SK-N-MC (cell line): ENCODE measurements around the gene CSMD2.

Source experiments
- DNase-seq: peaks from one replicate; pipeline ENCODE4 v3.0.0-alpha.2; 2011; ENCODE audit warnings: low read depth, low spot score
- H3K27ac ChIP-seq: fragments of 200-600 bp; sonication (generic); 2 replicates; pipeline ENCODE4 v1.5.1; 2016; ENCODE audit warnings: mixed run types
- H3K36me3 ChIP-seq: fragments of 200-600 bp; sonication (generic); 2 replicates; pipeline ENCODE4 v1.6.1; 2017; ENCODE audit warnings: antibody characterized with exemption, low read length, mixed read lengths; ENCODE audit not compliant: insufficient read depth
- H3K4me3 ChIP-seq: fragments of 200-600 bp; sonication (generic); 2 replicates; pipeline ENCODE4 v1.5.1; 2016
- H3K9ac ChIP-seq: fragments of 200-600 bp; sonication (generic); 2 replicates; pipeline ENCODE4 v1.8.0; 2017; ENCODE audit warnings: mixed run types, mixed read lengths; ENCODE audit not compliant: insufficient read length
- H3K9me3 ChIP-seq: fragments of 200-600 bp; sonication (generic); 2 replicates; pipeline ENCODE4 v1.6.1; 2017; ENCODE audit warnings: low read depth, mild to moderate bottlenecking, antibody characterized with exemption, low read length, moderate library complexity, mixed read lengths
- EZH2 ChIP-seq: fragments of 200-600 bp; sonication (generic); IDR thresholded peaks from one replicate; pipeline ENCODE4 v1.6.1; 2017; ENCODE audit warnings: antibody characterized with exemption
- FOXP2 ChIP-seq: optimal IDR thresholded peaks from 2 replicates; pipeline ENCODE3; 2011; ENCODE audit warnings: mild to moderate bottlenecking, moderate library complexity; ENCODE audit not compliant: insufficient read depth; ENCODE audit errors: extremely low read length, control extremely low read depth
- POLR2AphosphoS5 ChIP-seq: IDR thresholded peaks from 2 replicates; pipeline ENCODE4 v1.6.1; 2012; ENCODE audit warnings: mild to moderate bottlenecking, low read depth, low read length, borderline replicate concordance

Gene CSMD2

GRCh38 chr1:34162852-34163766 is 1.9 kb downstream of the CSMD2 start:
- H3K9me3 ChIP-seq = no peaks in the 10 kb centered on the region
- DNase-seq = no peak
- H3K9ac ChIP-seq = no peak overlapping the region
- no peak overlapping the region for H3K27ac ChIP-seq
- H3K36me3 ChIP-seq = no peaks in the 10 kb centered on the region
- H3K4me3 ChIP-seq = no peak overlapping the region
- no peak for TF ChIP-seq EZH2
- no peak for TF ChIP-seq POLR2AphosphoS5
- TF ChIP-seq FOXP2 = no peak

- Histone ChIP-seq H3K4me3 (no peak overlapping the region), H3K27ac (no peak overlapping the region), H3K9me3 (no peaks in the 10 kb centered on the region), H3K9ac (no peak overlapping the region), H3K36me3 (no peaks in the 10 kb centered on the region)
- no peak for TF ChIP-seq POLR2AphosphoS5
- no peak for TF ChIP-seq FOXP2
- TF ChIP-seq EZH2 = no peak
- DNase-seq = no peak
Observed at GRCh38 chr1:34156739-34157138, 8.3 kb downstream of the CSMD2 start.

- DNase-seq = no peak
- H3K9ac ChIP-seq = no peak overlapping the region
- H3K27ac ChIP-seq = no peak overlapping the region
- H3K36me3 ChIP-seq = no peaks in the 10 kb centered on the region
- TF ChIP-seq EZH2 = no peak
- TF ChIP-seq POLR2AphosphoS5 = no peak
- TF ChIP-seq FOXP2 = no peak
- H3K4me3 ChIP-seq = no peak overlapping the region
- H3K9me3 ChIP-seq = no peaks in the 10 kb centered on the region
Observed at GRCh38 chr1:34155860-34156259, 9.2 kb downstream of the CSMD2 start.

GRCh38 chr1:34153246-34153645 is 11.8 kb downstream of the CSMD2 start:
- no peak overlapping the region for H3K4me3 ChIP-seq
- no peak overlapping the region for H3K9ac ChIP-seq
- no peak for DNase-seq
- TF ChIP-seq FOXP2 (no peak), POLR2AphosphoS5 (no peak), EZH2 (no peak)
- no peaks in the 10 kb centered on the region for H3K9me3 ChIP-seq
- H3K36me3 ChIP-seq = no peaks in the 10 kb centered on the region
- H3K27ac ChIP-seq = no peak overlapping the region

GRCh38 chr1:34149501-34149900 is 15.5 kb downstream of the CSMD2 start:
- no peaks in the 10 kb centered on the region for H3K9me3 ChIP-seq
- H3K36me3 ChIP-seq = no peaks in the 10 kb centered on the region
- no peak overlapping the region for H3K9ac ChIP-seq
- DNase-seq = no peak
- no peak overlapping the region for H3K4me3 ChIP-seq
- no peak for TF ChIP-seq POLR2AphosphoS5
- no peak for TF ChIP-seq EZH2
- no peak for TF ChIP-seq FOXP2
- no peak overlapping the region for H3K27ac ChIP-seq

GRCh38 chr1:34147301-34147700 is 17.7 kb downstream of the CSMD2 start:
- H3K9ac ChIP-seq = no peak overlapping the region
- no peaks in the 10 kb centered on the region for H3K36me3 ChIP-seq
- no peaks in the 10 kb centered on the region for H3K9me3 ChIP-seq
- no peak overlapping the region for H3K27ac ChIP-seq
- H3K4me3 ChIP-seq = no peak overlapping the region
- no peak for DNase-seq
- no peak for TF ChIP-seq FOXP2
- no peak for TF ChIP-seq EZH2
- no peak for TF ChIP-seq POLR2AphosphoS5

GRCh38 chr1:34144766-34145165 is 20.3 kb downstream of the CSMD2 start:
- no peak for DNase-seq
- Histone ChIP-seq H3K4me3 (no peak overlapping the region), H3K36me3 (no peaks in the 10 kb centered on the region), H3K9me3 (no peaks in the 10 kb centered on the region), H3K9ac (no peak overlapping the region), H3K27ac (no peak overlapping the region)
- no peak for TF ChIP-seq FOXP2
- no peak for TF ChIP-seq POLR2AphosphoS5
- TF ChIP-seq EZH2 = no peak

- Histone ChIP-seq H3K36me3 (no peaks in the 10 kb centered on the region), H3K4me3 (no peak overlapping the region), H3K9me3 (no peaks in the 10 kb centered on the region), H3K27ac (no peak overlapping the region), H3K9ac (no peak overlapping the region)
- no peak for TF ChIP-seq EZH2
- TF ChIP-seq FOXP2 = no peak
- no peak for TF ChIP-seq POLR2AphosphoS5
- no peak for DNase-seq
Observed at GRCh38 chr1:34143975-34144374, 21.1 kb downstream of the CSMD2 start.

- TF ChIP-seq POLR2AphosphoS5 = no peak
- TF ChIP-seq FOXP2 = no peak
- TF ChIP-seq EZH2 = no peak
- Histone ChIP-seq H3K36me3 (no peaks in the 10 kb centered on the region), H3K9ac (no peak overlapping the region), H3K9me3 (no peaks in the 10 kb centered on the region), H3K27ac (no peak overlapping the region), H3K4me3 (no peak overlapping the region)
- DNase-seq = no peak
Observed at GRCh38 chr1:34140011-34140676, 24.9 kb downstream of the CSMD2 start.
